Neural progenitor cell (in vitro differentiated cells): Measurements from ENCODE around the gene FBXL17. TPM values are rescaled to one million over a fixed set of nuclear protein-coding genes. Genes with fewer than 3 reads are reported as not detected.
"Not testable (repeated sequence)": the region's sequence is repeated elsewhere in the genome, so short reads cannot be mapped to it uniquely, and the experiment has no call there.

Source experiments
- DNase-seq: peaks from one replicate; pipeline ENCODE4 v3.0.0-alpha.2; 2016; ENCODE audit warnings: low spot score
- H2AFZ ChIP-seq: fragments of 200-600 bp; sonication (generic); replicated peaks from 2 replicates; pipeline ENCODE4 v1.6.1; 2016; ENCODE audit warnings: antibody characterized with exemption
- H3F3A ChIP-seq: fragments of 200-600 bp; sonication (generic); 2 replicates; pipeline ENCODE4 v1.6.1; 2016; ENCODE audit warnings: antibody characterized with exemption, low read depth
- H3K27ac ChIP-seq: fragments of 200-600 bp; sonication (generic); 2 replicates; pipeline ENCODE4 v1.5.1; 2016; ENCODE audit warnings: mild to moderate bottlenecking
- H3K27me3 ChIP-seq: fragments of 200-600 bp; sonication (generic); 2 replicates; pipeline ENCODE4 v1.6.1; 2016; ENCODE audit warnings: mild to moderate bottlenecking, moderate library complexity
- H3K36me3 ChIP-seq: fragments of 200-600 bp; sonication (generic); 2 replicates; pipeline ENCODE4 v1.5.1; 2016
- H3K4me1 ChIP-seq: fragments of 200-600 bp; sonication (generic); 2 replicates; pipeline ENCODE4 v1.6.1; 2016; ENCODE audit warnings: mixed run types
- H3K4me2 ChIP-seq: fragments of 200-600 bp; sonication (generic); 2 replicates; pipeline ENCODE4 v1.6.1; 2016
- H3K4me3 ChIP-seq: fragments of 200-600 bp; sonication (generic); 2 replicates; pipeline ENCODE4 v1.5.1; 2016
- H3K79me2 ChIP-seq: fragments of 200-600 bp; sonication (generic); 2 replicates; pipeline ENCODE4 v1.6.1; 2016; ENCODE audit warnings: low read depth
- H3K9ac ChIP-seq: fragments of 200-600 bp; sonication (generic); 2 replicates; pipeline ENCODE4 v1.6.1; 2016
- H3K9me3 ChIP-seq: fragments of 200-600 bp; sonication (generic); 2 replicates; pipeline ENCODE4 v1.5.1; 2016; ENCODE audit warnings: low read depth
- H4K20me1 ChIP-seq: fragments of 200-600 bp; sonication (generic); 2 replicates; pipeline ENCODE4 v1.6.1; 2016; ENCODE audit warnings: low read depth
- H3K27ac Mint-ChIP-seq: 3 replicates; pipeline ENCODE4 v1.8.0; 2021; ENCODE audit warnings: mixed read lengths
- H3K27me3 Mint-ChIP-seq: 2 replicates; pipeline ENCODE4 v1.8.0; 2022; ENCODE audit warnings: low read depth, mild to moderate bottlenecking, inconsistent platforms, moderate library complexity, mixed read lengths; ENCODE audit not compliant: insufficient read depth
- H3K36me3 Mint-ChIP-seq: 3 replicates; pipeline ENCODE4 v1.8.0; 2021; ENCODE audit warnings: mixed read lengths
- H3K4me1 Mint-ChIP-seq: 3 replicates; pipeline ENCODE4 v1.8.0; 2021; ENCODE audit warnings: mixed read lengths
- H3K4me3 Mint-ChIP-seq: 3 replicates; pipeline ENCODE4 v1.8.0; 2021; ENCODE audit warnings: mild to moderate bottlenecking, moderate library complexity, mixed read lengths
- H3K9me3 Mint-ChIP-seq: 3 replicates; pipeline ENCODE4 v1.8.0; 2020; ENCODE audit warnings: mixed read lengths
- EZH2 ChIP-seq: fragments of 200-600 bp; sonication (generic); IDR thresholded peaks from 2 replicates; pipeline ENCODE4 v1.6.1; 2017; ENCODE audit warnings: antibody characterized with exemption, mild to moderate bottlenecking, moderate library complexity
- EZH2phosphoT487 ChIP-seq: fragments of 200-600 bp; sonication (generic); IDR thresholded peaks from 2 replicates; pipeline ENCODE4 v1.6.1; 2017; ENCODE audit warnings: antibody characterized with exemption
- total RNA-seq: library from RNA; depleted of rRNA; stranded (reverse); fragments of >200 nt; gene quantifications from 2 replicates; pipeline ENCODE4 v1.2.3, GENCODE V29; 2015; ENCODE audit warnings: low replicate concordance
- TF ChIP-seq, protein P1 (sequence below): fragments of 200-600 bp; sonication (generic); IDR thresholded peaks from 2 replicates; pipeline ENCODE4 v1.5.1; 2017; ENCODE audit warnings: antibody characterized with exemption, mild to moderate bottlenecking

FBXL17 gene
- total RNA-seq, 1 donor from 2014 or later = 7.6 TPM

DNA sequence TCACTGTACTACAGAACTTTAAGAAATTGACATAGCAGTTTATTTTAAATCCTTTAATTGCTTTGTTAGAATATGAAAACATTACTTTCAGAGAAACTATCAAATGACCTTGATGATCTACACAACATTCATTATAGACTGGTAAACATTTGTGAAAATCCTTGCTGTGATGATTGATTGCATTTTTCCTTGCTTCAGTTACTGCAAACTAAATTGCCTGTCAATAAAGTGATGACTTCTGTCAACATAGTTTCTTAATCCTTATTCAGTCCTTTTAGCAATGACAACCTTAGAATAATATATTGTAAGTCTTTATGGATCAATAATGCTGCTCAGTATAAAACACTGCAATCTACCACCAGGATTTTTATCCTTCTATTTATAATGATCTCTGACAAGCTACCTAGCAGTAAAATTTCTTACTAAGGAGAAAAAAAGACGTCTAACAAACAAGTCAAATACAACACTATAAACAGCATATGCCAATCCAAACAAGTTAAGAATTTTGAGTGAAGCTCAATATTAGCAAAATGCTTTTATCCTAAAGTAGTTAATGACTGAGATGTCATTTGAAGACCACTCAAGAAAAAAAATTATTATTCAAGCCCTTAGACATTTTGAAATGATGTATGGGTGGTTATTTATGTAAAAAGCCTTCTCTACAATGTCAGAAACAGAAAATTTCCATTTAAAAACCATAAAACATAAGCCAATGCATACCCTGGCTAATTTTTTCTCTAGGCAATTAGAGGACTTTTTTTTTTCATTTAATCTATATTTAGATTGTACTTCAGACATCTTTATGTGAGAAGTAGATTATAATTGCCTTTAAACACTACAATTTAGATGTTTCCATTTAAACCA lies 105.5 kb downstream of the FBXL17 start:
- H3K27me3 Mint-ChIP-seq = no peaks in the 10 kb centered on the region
- peaks cover 1% of the 10 kb centered on the region for H3K36me3 Mint-ChIP-seq
- H4K20me1 ChIP-seq = no peaks in the 10 kb centered on the region
- no peak overlapping the region for H3K27ac Mint-ChIP-seq
- TF ChIP-seq EZH2phosphoT487 (no peak), EZH2 (no peak)
- TF ChIP-seq, protein P1, sequence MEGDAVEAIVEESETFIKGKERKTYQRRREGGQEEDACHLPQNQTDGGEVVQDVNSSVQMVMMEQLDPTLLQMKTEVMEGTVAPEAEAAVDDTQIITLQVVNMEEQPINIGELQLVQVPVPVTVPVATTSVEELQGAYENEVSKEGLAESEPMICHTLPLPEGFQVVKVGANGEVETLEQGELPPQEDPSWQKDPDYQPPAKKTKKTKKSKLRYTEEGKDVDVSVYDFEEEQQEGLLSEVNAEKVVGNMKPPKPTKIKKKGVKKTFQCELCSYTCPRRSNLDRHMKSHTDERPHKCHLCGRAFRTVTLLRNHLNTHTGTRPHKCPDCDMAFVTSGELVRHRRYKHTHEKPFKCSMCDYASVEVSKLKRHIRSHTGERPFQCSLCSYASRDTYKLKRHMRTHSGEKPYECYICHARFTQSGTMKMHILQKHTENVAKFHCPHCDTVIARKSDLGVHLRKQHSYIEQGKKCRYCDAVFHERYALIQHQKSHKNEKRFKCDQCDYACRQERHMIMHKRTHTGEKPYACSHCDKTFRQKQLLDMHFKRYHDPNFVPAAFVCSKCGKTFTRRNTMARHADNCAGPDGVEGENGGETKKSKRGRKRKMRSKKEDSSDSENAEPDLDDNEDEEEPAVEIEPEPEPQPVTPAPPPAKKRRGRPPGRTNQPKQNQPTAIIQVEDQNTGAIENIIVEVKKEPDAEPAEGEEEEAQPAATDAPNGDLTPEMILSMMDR = no peak
- H3K27ac ChIP-seq = no peak overlapping the region
- no peak overlapping the region for H3K4me3 Mint-ChIP-seq
- H3F3A ChIP-seq = peaks cover 10% of the 10 kb centered on the region
- H3K4me1 ChIP-seq = peaks cover 29% of the 10 kb centered on the region
- no peak for DNase-seq
- H3K27me3 ChIP-seq = no peaks in the 10 kb centered on the region
- no peak overlapping the region for H3K4me3 ChIP-seq
- no peaks in the 10 kb centered on the region for H3K79me2 ChIP-seq
- H3K9me3 Mint-ChIP-seq = peaks cover 6% of the 10 kb centered on the region
- H3K9me3 ChIP-seq = no peaks in the 10 kb centered on the region
- no peak overlapping the region for H2AFZ ChIP-seq
- no peaks in the 10 kb centered on the region for H3K36me3 ChIP-seq
- no peak overlapping the region for H3K9ac ChIP-seq
- H3K4me2 ChIP-seq = peak overlapping the region; percentile 51
- no peaks in the 10 kb centered on the region for H3K4me1 Mint-ChIP-seq

GRCh38 chr5:108274080-108274479 lies 107.8 kb downstream of the FBXL17 start:
- Histone ChIP-seq H3K4me1 (peaks cover 29% of the 10 kb centered on the region), H3F3A (peaks cover 10% of the 10 kb centered on the region)
- H3K27ac ChIP-seq, H3K36me3 Mint-ChIP-seq, H3K4me2 ChIP-seq, H3K9ac ChIP-seq, H3K4me3 ChIP-seq, H3K4me3 Mint-ChIP-seq, DNase-seq, H3K79me2 ChIP-seq, H3K27me3 Mint-ChIP-seq, H3K9me3 ChIP-seq, H3K27ac Mint-ChIP-seq, H3K27me3 ChIP-seq, H3K36me3 ChIP-seq, H3K4me1 Mint-ChIP-seq, H2AFZ ChIP-seq, H4K20me1 ChIP-seq, H3K9me3 Mint-ChIP-seq: not testable (repeated sequence)

GRCh38 chr5:108271127-108271526 lies 110.8 kb downstream of the FBXL17 start:
- TF ChIP-seq EZH2phosphoT487 (no peak), EZH2 (no peak)
- TF ChIP-seq, protein P1 = no peak
- H3K4me3 ChIP-seq = no peak overlapping the region

GRCh38 chr5:108266242-108266641 lies 115.7 kb downstream of the FBXL17 start:
- no peak overlapping the region for H3K27ac Mint-ChIP-seq

More at GRCh38 chr5:108271127-108271526, 110.8 kb downstream of the FBXL17 start:
- no peaks in the 10 kb centered on the region for H3K27me3 Mint-ChIP-seq
- no peaks in the 10 kb centered on the region for H3K36me3 Mint-ChIP-seq
- no peaks in the 10 kb centered on the region for H3K27me3 ChIP-seq
- no peak overlapping the region for H3K9ac ChIP-seq
- no peak for DNase-seq
- no peaks in the 10 kb centered on the region for H3K4me1 Mint-ChIP-seq
- H3K4me1 ChIP-seq = peaks cover 5% of the 10 kb centered on the region
- no peak overlapping the region for H3K4me3 Mint-ChIP-seq
- H3F3A ChIP-seq = peaks cover 3% of the 10 kb centered on the region
- no peaks in the 10 kb centered on the region for H3K9me3 ChIP-seq
- H3K4me2 ChIP-seq = no peak overlapping the region
- no peak overlapping the region for H2AFZ ChIP-seq
- H3K9me3 Mint-ChIP-seq = no peaks in the 10 kb centered on the region
- no peaks in the 10 kb centered on the region for H3K36me3 ChIP-seq
- no peak overlapping the region for H3K27ac Mint-ChIP-seq
- H3K79me2 ChIP-seq = no peaks in the 10 kb centered on the region
- no peaks in the 10 kb centered on the region for H4K20me1 ChIP-seq
- H3K27ac ChIP-seq = no peak overlapping the region

More at GRCh38 chr5:108266242-108266641, 115.7 kb downstream of the FBXL17 start:
- Histone ChIP-seq H3K9ac (no peak overlapping the region), H3K79me2 (no peaks in the 10 kb centered on the region), H3K27ac (no peak overlapping the region), H3K4me1 (no peaks in the 10 kb centered on the region), H3K36me3 (no peaks in the 10 kb centered on the region), H2AFZ (no peak overlapping the region), H3K9me3 (no peaks in the 10 kb centered on the region), H4K20me1 (no peaks in the 10 kb centered on the region), H3K4me3 (no peak overlapping the region), H3F3A (peaks cover 3% of the 10 kb centered on the region), H3K27me3 (no peaks in the 10 kb centered on the region), H3K4me2 (no peak overlapping the region)
- H3K27me3 Mint-ChIP-seq = no peaks in the 10 kb centered on the region
- no peaks in the 10 kb centered on the region for H3K4me1 Mint-ChIP-seq
- no peak for DNase-seq
- no peaks in the 10 kb centered on the region for H3K9me3 Mint-ChIP-seq
- TF ChIP-seq, protein P1 = no peak
- TF ChIP-seq EZH2phosphoT487 (no peak), EZH2 (no peak)
- H3K4me3 Mint-ChIP-seq = no peak overlapping the region
- no peaks in the 10 kb centered on the region for H3K36me3 Mint-ChIP-seq
